ENCODE results near the gene SHQ1.
A peak's percentile ranks its signal among the peaks of the same experiment; 100 is the strongest.

The SHQ1 gene

DNA sequence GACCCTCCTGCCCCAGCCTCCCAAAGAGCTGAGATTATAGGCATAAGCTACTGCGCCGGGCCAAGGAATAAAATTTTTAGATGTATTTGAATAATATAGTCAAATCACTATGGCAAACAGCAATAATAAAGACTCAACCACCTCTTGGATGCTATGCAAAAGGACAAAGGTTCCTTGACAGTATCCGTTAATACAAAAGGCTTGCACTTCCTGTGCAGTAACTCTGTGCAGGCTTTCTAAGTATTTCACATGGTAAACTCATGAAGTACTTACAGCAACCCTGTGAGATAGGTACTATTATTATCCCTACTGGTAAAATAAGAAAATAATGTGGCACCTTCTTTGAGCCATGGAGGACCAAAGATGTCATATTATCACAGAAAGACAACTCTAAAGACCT is 86.8 kb downstream of the SHQ1 start:
- no peak for TF ChIP-seq CTCF (IDR thresholded peaks at IDR 0.05; ENCODE audit: low read depth, low read length, missing control alignments)
- H3K4me3 ChIP-seq (ENCODE audit: low read depth, low read length) = no peak overlapping the region
- no peak for DNase-seq (ENCODE audit: low read depth)

- DNase-seq (ENCODE audit: low read depth) = no peak
- no peak overlapping the region for H3K4me3 ChIP-seq (ENCODE audit: low read depth, low read length)
- TF ChIP-seq CTCF (IDR thresholded peaks at IDR 0.05; ENCODE audit: low read depth, low read length, missing control alignments) = no peak
Measured at GRCh38 chr3:72760225-72760624, 88.0 kb downstream of the SHQ1 start.

DNA sequence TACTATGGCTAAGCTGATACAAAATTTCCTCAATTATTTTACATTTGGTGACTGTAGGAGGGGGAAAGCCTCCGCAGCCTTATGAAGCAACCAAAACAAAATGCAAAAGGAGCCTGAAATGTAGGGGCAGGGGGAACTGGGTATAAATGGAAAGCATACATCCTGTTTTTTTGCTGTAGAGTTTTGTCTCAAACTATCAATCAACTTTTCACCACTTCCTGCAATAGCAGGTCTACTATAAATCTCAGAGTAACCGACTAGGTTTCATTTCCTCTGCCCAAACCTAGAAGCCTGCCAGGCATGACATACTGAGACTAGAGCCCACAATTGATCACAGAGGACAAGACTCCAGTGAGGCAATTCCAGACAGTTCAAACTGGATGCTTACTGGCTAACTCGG is 91.3 kb downstream of the SHQ1 start:
- peak; percentile 76 for DNase-seq (ENCODE audit: low read depth)
- H3K4me3 ChIP-seq (ENCODE audit: low read depth, low read length) = no peak overlapping the region
- TF ChIP-seq CTCF (IDR thresholded peaks at IDR 0.05; ENCODE audit: low read depth, low read length, missing control alignments) = no peak

DNA sequence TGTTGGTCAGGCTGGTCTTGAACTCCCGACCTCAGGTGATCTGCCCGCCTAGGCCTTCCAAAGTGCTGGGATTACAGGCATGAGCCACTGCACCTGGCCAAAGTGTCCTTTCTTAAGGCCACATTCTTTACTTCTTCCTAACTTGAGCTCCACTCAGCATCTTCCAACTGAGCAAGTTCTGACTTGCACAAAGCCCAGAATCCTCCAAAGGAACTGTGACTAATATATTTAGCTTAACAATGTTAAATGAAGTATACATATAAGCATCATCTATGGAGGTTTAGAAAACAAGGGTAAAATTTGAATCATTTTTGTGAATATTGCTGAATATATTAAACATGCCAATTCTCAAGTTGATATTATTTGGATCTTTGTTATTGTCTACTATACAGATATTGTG is 93.7 kb downstream of the SHQ1 start:
- no peak for TF ChIP-seq CTCF (IDR thresholded peaks at IDR 0.05; ENCODE audit: low read depth, low read length, missing control alignments)
- no peak for DNase-seq (ENCODE audit: low read depth)
- no peak overlapping the region for H3K4me3 ChIP-seq (ENCODE audit: low read depth, low read length)

GRCh38 chr3:72753495-72753894 is 94.8 kb downstream of the SHQ1 start:
- no peak overlapping the region for H3K4me3 ChIP-seq (ENCODE audit: low read depth, low read length)
- TF ChIP-seq CTCF (IDR thresholded peaks at IDR 0.05; ENCODE audit: low read depth, low read length, missing control alignments) = no peak
- no peak for DNase-seq (ENCODE audit: low read depth)

DNA sequence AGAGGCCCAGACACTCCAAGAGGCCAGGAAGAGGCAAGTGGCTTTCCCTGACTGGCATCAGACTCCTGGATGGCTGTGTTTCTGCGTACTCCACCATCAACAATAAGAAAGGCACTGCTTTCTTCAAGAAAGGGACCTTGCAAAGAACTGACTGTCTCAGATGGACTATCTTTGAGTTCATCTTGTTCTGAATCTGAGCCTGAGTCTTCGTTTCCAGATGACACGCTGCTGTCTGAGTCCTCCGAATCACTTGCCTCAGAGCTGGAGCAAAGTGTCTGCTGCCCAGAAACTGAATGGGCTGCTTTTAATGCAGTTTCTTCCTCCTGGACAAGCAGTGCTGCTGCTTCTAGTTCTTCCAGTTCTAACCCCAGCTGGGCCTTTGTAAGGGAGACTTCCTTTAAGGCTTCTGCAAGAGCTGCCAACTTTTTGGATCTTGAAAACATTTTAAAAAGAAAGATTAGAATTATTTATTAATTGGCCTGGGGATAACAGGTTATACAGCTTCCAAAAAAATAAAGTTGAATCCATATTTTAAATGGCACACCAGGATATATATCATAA is 97.8 kb downstream of the SHQ1 start:
- no peak for DNase-seq (ENCODE audit: low read depth)
- no peak overlapping the region for H3K4me3 ChIP-seq (ENCODE audit: low read depth, low read length)
- TF ChIP-seq CTCF (IDR thresholded peaks at IDR 0.05; ENCODE audit: low read depth, low read length, missing control alignments) = no peak

GRCh38 chr3:72748659-72749058 is 99.6 kb downstream of the SHQ1 start:
- no peak for DNase-seq (ENCODE audit: low read depth)
- no peak overlapping the region for H3K4me3 ChIP-seq (ENCODE audit: low read depth, low read length)
- TF ChIP-seq CTCF (IDR thresholded peaks at IDR 0.05; ENCODE audit: low read depth, low read length, missing control alignments) = no peak
